ENCODE data around the gene SLC6A6.

The SLC6A6 gene

DNA sequence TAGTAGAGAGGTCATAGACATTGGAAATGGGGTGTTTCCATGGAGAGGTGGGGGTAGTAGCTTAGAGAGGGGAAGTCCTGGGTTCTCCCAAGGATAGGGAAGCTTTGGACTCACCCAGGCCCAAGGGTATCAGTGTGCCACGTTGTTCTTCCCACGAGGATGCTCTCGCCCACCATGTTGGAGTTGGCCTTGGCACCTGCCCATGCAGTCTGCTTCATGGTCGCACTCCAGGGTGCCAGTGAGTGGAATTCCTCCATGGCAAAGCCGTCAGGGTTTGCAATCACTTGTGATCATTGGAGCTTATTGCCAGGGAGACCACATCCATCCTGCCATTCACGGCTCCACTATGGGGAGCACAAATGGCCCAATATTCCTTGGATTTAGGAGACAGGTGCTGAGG is 77.2 kb downstream of the SLC6A6 start:
- TF ChIP-seq, protein P1, sequence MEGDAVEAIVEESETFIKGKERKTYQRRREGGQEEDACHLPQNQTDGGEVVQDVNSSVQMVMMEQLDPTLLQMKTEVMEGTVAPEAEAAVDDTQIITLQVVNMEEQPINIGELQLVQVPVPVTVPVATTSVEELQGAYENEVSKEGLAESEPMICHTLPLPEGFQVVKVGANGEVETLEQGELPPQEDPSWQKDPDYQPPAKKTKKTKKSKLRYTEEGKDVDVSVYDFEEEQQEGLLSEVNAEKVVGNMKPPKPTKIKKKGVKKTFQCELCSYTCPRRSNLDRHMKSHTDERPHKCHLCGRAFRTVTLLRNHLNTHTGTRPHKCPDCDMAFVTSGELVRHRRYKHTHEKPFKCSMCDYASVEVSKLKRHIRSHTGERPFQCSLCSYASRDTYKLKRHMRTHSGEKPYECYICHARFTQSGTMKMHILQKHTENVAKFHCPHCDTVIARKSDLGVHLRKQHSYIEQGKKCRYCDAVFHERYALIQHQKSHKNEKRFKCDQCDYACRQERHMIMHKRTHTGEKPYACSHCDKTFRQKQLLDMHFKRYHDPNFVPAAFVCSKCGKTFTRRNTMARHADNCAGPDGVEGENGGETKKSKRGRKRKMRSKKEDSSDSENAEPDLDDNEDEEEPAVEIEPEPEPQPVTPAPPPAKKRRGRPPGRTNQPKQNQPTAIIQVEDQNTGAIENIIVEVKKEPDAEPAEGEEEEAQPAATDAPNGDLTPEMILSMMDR (IDR thresholded peaks at IDR 0.05; ENCODE audit: borderline replicate concordance, insufficient read depth, low read depth, low read length), result no peak
- H3K4me3 ChIP-seq (ENCODE audit: low read depth, low read length), result no peak overlapping the region

DNA sequence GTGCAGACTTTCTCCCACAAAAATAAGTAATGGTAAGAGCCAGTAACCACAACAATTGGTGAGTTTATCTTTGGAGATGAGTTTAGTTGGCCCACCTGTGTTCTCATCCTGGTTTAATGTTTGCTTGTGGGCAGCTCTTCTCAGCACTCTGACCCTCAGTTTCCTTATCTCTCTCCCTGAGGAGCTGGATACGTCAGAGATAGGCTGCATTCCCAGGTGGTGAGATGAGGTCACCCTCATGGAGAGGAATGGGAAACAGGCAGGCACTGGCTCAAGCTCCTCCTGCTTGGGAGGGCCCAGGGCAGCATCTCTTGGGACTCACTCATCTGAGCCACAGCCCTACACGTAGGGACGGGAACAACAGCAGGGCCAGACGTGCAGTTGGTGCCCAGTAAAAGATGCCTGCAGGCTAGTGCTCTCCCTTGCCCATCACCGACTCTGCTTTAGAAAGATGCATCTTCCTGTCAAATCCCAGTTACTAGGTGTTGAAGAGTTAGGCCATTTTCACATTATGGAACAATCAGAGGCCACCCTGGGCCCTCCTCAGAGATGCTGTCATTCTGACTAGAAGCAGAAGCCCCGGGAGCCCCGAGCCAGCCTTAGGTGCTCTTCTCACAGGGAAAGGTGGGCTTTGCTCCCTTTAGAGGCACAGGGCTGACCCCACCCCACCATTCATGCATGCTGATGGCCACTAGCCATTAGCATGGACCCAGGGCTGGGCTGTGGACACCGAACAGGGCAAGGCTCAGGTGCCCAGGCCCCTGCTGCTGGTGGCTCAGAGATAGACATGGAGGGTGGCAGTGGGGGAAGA is 78.0 kb downstream of the SLC6A6 start:
- TF ChIP-seq, protein P1 (IDR thresholded peaks at IDR 0.05; ENCODE audit: borderline replicate concordance, insufficient read depth, low read depth, low read length), result no peak
- H3K4me3 ChIP-seq (ENCODE audit: low read depth, low read length), result no peak overlapping the region

- H3K4me3 ChIP-seq (ENCODE audit: low read depth, low read length), result no peak overlapping the region
- TF ChIP-seq, protein P1 (IDR thresholded peaks at IDR 0.05; ENCODE audit: borderline replicate concordance, insufficient read depth, low read depth, low read length), result no peak
Measured at GRCh38 chr3:14481018-14481645, 78.7 kb downstream of the SLC6A6 start.

DNA sequence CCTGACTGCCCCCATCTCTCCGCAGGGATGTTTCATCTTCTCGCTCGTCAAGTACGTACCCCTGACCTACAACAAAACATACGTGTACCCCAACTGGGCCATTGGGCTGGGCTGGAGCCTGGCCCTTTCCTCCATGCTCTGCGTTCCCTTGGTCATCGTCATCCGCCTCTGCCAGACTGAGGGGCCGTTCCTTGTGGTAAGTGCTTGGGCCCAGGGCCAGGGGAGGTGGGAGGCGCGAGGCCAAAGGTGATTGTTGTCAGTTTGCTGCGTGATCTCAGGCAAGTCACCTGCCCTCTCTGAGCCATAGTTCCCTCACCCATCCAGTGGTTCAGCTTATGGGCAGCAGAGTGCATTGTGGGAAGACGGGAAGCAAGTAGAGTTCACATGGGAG is 79.2 kb downstream of the SLC6A6 start:
- no peak overlapping the region for H3K4me3 ChIP-seq (ENCODE audit: low read depth, low read length)
- TF ChIP-seq, protein P1 (IDR thresholded peaks at IDR 0.05; ENCODE audit: borderline replicate concordance, insufficient read depth, low read depth, low read length), result no peak

DNA sequence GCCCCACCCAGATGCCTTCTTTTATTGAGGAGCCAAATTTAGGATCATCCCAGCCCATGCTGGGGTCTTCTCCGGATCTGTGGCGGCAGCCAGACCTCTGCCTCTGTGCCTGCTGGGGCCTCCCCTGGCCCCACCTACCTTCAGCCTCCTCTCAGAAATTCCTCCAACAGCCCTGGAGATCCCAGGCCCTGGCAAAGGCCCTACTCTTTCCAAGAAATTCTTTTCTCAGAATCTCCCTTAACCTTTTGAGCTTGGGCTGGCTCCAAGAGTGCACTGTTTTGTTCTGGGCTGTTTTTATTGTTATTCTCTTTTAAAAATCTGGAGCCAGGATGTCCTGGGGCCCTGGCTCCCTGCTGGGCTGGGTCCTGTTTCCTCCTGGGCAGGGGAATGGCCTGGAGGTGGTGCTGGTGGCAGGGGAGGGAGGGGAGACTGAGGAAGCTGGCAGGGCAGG is 79.9 kb downstream of the SLC6A6 start:
- no peak overlapping the region for H3K4me3 ChIP-seq (ENCODE audit: low read depth, low read length)
- TF ChIP-seq, protein P1 (IDR thresholded peaks at IDR 0.05; ENCODE audit: borderline replicate concordance, insufficient read depth, low read depth, low read length), result no peak

- H3K4me3 ChIP-seq (ENCODE audit: low read depth, low read length), result no peak overlapping the region
- TF ChIP-seq, protein P1 (IDR thresholded peaks at IDR 0.05; ENCODE audit: borderline replicate concordance, insufficient read depth, low read depth, low read length), result no peak
Measured at GRCh38 chr3:14483286-14483685, 80.9 kb downstream of the SLC6A6 start.

DNA sequence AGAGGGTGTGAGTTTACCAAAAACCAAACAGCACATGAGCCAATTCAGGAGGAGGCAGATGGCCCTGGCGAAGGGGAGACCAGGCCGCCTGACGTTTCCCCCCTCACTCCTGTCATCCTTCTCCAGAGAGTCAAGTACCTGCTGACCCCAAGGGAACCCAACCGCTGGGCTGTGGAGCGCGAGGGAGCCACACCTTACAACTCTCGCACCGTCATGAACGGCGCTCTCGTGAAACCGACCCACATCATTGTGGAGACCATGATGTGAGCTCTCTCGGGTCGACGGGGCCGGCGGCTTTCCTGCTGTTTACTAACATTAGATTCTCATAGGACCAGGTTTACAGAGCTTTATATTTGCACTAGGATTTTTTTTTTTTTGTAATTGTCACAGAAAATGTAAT is 82.3 kb downstream of the SLC6A6 start:
- TF ChIP-seq, protein P1 (IDR thresholded peaks at IDR 0.05; ENCODE audit: borderline replicate concordance, insufficient read depth, low read depth, low read length), result no peak
- H3K4me3 ChIP-seq (ENCODE audit: low read depth, low read length), result no peak overlapping the region
